GM18502 (cell line): ENCODE data around the gene APOL4.
A peak's percentile ranks its signal among the peaks of the same experiment; 100 is the strongest.
"Not testable (repeated sequence)": the region's sequence is repeated elsewhere in the genome, so short reads cannot be mapped to it uniquely, and the experiment has no call there.

Experiments
- ATAC-seq: cut with Tn5 transposase; IDR thresholded peaks from one replicate; pipeline ENCODE4 v1.9.1; 2021; ENCODE audit warnings: mild to moderate bottlenecking; ENCODE audit not compliant: unreplicated experiment, poor library complexity

Gene APOL4, protein sequence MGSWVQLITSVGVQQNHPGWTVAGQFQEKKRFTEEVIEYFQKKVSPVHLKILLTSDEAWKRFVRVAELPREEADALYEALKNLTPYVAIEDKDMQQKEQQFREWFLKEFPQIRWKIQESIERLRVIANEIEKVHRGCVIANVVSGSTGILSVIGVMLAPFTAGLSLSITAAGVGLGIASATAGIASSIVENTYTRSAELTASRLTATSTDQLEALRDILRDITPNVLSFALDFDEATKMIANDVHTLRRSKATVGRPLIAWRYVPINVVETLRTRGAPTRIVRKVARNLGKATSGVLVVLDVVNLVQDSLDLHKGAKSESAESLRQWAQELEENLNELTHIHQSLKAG

DNA sequence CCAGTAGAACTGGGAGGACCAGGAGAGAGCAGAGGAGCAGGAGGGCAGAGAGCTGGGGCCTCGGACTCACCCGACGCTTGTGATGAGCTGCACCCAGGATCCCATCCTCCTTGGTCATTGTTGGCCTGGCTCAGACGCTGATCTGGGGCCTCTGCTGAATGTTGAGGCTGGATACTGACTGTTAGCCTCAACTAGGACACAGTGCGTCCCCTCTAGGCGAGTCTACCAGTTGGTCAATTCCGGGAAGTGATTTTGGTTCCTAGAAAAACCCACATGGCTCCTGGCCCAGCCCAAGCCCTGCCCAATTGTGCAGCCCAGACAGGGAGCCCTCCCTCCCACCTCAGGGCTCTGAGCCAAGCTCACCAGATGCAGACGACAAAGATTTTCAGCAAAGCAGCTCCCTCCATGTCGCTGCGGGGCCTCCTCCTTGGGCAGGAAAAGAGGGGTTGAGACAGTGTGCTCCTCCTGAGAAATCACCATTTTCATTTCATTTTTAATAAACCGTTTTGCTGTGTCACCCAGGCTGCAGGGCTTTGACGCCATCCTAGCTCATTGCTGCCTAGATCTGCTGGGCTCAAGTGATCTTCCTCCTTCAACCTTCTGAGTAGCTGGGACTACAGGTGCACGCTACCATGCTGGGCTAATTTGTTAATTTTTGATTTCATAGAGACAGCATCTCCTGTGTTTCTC lies at the start of gene APOL4:
APOL4 (minus strand) TSS at position 180 of the 690 bp plus-strand sequence; CDS start at position 105, 75 bp downstream.
- no peak for ATAC-seq

DNA sequence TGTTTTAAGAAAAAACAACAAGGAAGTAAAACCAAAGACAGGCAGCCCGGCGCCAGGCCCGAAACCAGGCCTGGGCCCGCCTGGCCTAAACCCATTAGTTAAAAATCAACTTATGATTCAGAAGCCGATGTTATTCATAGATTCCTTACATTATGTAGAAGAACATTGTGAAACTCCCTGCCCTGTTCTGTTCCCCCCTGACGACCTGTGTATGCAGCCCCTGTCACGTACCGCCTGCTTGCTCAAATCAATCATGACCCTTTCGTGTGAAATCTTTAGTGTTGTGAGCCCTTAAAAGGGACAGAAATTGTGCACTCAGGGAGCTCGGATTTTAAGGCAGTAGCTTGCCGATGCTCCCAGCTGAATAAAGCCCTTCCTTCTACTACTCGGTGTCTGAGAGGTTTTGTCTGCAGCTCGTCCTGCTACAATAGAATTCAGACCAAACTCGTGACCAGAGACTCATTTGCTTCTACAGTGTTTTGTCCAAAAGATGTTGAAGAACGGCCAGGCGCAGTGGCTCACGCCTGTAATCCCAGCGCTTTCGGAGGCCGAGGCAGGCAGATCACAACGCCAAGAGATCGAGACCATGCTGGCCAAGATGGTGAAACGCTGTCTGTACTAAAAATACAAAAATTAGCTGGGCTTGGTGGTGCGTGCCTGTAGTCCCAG lies 48.8 kb upstream of the APOL4 start:
- not testable (repeated sequence) for ATAC-seq

DNA sequence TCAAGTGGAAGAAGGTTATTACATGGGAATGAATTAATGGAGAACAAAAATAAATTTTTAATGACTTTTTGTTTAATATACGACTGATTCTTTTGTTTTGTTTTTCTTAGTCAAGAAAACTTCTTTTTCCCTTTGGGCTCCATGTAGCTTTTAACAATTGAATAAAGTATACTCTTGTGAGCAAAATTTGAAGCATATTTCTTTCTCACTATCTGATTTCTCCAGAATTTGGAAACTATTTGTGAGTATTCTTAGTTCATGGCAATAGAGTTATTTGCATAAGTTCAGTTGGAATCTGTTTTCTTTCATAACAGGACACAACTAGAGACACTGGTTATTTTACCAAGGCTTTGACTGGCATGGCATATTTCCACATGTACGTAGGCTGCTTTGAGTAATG lies 47.6 kb upstream of the APOL4 start:
- no peak for ATAC-seq

DNA sequence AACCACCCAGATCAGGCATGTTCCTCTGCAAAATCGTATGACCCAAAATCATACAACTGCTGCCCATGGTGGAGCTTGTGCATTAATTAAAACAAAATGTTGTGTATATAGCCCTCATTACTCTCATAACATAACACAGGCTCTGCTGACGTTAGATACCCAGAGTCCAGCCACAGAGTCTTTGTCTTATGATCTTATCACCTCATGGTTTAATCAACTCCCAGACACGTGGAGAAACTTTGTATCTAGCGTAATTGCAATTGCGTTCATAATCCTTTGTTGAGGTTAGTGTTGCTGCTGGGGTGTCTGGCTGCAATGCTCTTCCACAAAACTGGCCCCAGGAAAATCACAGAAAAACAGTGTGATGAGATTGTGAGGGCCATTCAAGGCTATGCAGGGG lies 46.3 kb upstream of the APOL4 start:
- ATAC-seq: no peak

DNA sequence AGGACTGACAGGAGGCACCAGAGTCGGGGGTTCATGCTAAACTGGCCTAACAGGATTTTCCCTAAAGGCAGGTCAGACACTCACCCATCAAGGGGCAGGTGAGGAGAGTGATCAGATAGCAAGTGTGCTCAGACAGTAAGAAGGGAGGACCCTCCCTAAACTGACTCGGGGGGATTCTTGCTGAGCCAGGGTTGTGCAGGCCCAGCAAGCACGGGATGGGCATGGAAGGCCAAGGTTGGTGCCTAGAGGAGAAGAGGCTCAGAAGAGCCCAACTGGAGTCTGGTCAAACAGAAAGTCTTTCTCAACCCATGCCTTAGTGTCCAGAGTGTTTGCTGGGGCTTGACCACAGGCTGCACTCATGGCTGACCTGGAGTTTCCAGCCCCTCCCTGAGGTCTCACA lies 45.1 kb upstream of the APOL4 start:
- ATAC-seq: no peak

DNA sequence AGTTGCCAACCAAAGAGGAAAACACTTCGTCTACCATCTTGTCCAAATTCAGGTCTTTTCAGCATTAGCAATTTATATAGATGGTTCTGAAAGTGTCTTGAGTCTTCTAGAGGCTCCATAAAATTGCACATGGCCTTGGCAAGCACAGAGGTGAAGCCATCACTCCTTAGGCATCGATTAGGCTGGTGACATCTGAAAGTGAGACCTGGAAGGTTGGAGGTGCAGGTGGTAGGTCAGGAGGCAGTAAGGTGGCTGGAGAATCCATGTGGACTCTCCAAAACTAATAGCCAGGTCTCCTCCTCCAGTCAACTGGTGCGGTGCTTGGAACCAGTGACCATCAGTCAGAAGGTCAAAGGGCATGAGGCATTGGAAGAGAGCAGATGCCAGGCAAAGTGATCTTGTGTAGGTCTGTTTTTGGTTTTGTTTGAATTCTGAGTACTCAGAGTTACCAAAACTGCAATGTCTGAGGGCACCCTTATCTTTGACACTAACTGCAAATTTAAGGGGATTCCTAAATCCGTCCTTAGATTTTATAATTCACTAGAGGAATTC lies 44.3 kb upstream of the APOL4 start:
- no peak for ATAC-seq

DNA sequence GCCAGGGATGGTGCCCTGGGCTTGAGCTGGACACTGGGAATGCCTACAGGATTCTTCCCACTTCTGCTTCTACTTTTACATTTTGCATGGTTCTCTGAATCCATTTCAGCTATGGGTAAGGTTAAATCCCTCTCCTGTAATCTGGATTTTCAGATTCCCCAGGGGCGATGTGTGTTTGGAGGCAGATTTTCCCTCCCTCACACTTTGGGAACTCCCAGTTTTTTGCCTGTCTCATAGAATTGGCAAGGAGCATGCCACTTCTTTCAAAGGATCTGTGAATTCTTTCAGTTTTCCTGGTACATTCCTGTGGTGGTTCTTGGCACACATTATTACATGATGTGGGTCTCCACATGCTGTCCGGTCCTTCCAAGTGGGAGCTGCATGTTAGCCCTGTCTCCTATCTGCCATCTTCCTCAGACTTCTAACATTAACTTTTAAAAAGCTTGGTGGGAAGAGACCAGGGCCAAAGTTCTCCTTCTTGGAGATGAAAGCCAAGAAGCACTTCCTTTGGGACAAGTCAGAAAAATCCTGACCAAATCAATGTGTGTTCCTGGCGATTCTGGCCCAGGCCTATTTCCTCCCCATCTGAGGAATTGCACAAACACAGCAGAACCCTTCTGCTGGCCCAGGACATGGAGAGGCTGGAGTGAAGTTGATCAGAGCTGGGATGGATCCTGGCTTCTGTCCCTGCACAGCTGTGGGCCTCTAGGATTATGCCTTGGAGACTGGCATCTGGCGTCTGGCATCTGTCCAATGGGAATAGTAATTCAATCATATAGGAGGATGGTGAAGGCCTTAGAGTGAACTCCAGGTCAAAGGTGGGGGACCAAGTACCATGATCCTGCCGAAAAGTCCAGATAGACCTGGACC lies 43.1 kb upstream of the APOL4 start:
- ATAC-seq: no peak

DNA sequence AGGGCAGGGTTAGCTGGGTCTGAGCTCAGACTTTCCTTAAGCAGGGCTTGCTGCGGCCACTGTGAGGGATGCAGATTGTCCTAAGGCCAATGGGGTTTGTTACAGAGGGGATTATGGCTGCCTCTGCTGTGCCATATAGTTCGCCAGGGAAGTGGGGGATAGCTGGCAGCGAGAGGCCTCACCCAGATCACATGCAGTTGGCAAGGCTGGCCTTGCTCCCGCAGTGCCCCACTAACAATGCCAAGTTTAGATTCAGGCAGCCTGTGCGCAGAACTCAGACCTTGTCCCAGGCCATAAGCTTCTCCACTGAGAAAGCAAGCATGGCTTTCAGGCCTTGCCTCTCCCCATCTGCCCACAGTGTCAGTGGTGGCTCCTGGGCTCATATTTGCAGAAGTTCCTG lies 42.4 kb upstream of the APOL4 start:
- no peak for ATAC-seq

DNA sequence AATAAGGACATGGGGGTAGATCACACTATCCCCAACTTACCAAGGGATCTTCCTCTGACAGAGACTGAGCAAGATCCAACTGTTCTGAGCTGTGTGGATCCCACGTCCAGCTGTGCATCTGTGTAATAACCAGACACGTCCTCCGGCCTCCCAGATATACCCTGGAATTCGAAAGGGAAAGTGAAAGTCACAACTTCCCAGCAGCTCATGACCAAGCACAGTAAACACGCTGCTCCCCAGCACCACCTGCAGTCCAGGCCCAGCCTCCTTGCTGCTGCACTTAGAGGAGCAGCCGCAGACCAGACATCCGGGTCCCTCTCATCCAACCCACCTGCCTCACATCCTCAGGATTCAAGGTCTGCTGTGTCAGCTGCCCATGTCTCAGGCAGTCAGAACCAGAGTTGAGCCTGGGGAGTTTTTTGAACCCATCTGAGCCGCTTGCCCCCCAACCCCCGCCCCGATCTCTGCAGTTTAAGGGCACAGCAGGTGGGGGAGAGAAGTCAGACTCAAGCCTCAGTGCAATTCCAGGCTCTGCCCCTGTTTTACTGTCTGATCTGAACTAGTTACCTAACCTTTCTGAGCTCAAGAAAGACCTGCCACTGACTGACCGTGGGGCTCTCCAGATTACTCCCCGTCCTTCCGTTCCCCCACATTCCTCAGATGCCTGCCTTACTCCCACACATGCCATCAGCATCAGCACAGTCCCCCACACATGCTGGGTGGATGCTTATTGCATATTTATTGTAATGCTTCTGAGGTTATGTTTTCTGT lies 38.0 kb upstream of the APOL4 start, which contains the start of gene APOL2:
APOL2 (minus strand) TSS at position 127 of the 771 bp plus-strand sequence. CDS start 6,365 bp downstream, outside the sequence.
- peak; percentile 92 for ATAC-seq

DNA sequence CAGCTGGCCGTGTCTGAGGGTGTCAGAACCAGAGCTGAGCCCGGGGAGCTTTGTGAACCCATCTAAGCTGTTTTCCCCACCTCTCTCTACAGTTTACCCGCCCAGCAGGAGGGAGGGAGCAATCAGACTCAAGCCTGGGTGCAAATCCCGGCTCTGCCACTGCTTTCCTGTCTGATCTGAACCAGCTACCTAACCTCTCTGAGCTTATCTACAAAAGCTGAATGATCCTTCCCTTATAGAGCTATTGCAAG lies 37.5 kb upstream of the APOL4 start:
- no peak for ATAC-seq

DNA sequence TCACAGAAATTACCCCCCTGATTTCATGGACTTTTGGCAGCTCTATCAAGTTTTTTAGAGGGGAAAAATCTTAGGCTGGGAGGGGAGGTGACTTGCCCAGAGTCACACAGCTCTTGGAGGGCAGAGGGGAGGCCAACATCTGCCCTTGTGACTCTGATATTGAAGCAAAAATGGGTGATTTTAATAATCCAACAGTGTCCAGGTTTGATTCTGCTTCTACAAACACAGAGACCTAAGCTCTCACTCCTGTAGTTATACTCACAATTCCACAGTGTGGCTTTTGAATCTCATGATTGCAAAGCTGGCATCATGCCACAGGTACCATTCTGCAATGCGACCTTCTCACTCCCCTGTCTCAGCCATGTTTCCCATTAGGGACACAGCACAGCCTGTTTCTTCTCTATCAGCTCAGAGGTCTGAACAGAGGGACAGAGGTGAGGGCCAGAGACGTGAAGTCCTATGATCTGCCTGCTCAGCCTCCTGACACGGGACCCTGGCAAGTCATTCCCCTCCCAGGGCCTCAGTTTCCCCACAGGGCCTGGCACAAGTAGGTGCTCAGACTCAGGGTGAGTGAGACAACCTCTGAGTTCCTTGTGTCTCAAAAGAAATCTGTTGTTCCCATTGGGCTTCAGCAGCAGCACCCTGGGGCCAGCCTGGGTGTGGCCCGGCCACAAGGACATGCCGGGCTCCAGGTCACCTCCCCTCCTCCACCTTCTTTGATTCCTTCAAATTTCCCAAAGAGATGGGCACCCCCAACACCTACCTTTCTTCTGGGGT lies 37.0 kb upstream of the APOL4 start:
- peak; percentile 6 for ATAC-seq

DNA sequence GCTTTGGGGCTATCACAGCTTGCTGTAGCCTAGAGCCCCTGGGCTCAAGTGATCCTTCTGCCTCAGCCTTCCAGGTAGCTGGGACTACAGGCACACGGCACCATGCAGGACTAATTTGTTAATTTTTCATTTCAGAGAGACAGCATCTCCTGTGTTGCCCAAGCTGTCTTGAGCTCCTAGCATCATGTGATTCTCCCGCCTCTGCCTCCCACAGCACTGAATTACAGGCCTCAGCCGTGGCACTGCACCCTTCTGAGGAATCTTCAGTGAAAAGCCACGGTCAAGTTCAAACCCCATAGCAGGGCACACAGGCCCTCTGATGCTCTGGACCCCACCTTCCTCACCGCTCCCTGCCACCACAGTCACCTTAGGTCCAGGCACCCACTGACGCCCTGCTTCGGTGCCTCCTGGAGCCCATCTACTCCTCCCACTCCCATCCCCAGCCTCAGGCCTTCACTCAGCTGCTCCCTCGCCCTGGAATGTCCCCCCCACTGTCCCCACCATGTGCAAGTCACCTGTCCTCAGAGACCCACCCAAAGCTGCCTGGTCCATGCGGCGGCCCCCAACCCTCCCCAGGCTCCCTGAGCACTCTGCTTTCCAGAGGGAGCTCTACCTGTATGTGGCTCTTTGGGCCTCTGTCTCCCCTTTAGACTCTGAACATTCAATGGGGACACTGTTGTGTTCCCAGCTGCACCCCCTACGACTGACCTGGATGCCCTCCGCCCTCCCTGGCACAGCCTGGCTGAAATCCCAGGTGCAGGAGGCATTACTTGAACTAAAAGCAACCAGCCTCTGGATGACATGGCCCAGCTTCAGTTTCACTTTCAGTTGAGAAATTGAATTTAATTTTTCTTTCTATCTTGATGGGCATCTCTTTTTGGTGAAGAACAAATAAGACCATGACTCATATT lies 36.1 kb upstream of the APOL4 start:
- ATAC-seq: no peak

DNA sequence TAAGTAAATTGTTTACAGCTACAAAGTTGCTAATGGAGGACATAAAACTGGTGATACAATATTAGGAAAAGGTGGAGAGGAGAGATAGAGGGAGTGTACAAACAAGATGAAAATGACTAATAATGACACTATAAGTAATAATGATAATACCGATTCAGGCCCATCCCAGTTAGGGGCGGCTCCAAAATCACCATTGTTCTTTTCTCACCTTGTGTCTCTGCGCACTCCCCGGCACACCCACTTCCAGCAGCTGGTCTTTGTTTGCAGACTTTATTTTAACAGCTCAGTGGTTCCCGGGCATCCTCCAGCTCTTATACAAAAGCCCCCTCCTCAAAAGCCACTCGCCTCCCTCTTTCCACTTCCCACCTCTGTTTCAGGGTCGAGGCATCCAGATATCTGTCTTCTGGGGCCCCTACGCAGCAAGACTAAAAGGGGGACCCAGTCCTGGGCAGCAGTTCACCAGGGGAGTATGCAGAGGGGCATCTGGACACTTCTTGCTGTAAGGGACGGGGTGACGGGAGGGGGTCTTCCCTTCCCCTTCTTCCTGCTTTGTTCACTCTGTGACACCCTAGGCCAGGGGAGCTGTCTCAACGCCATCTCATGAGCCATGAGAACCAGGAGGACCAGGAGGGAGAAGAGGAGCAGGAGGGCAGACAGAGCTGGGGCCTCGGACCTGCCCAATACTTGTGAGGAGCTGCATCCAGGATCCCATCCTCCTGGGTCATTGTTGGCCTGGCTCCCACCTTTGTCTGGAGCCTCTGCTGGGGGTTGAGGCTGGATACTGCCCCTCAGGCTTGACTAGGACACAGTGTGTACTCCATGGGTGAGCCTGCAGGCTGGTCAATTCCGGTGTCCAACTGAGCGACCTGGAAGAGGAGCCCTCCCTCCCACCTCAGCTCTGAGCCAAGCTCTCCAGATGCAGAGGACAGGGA lies 35.0 kb upstream of the APOL4 start:
- ATAC-seq: no peak

DNA sequence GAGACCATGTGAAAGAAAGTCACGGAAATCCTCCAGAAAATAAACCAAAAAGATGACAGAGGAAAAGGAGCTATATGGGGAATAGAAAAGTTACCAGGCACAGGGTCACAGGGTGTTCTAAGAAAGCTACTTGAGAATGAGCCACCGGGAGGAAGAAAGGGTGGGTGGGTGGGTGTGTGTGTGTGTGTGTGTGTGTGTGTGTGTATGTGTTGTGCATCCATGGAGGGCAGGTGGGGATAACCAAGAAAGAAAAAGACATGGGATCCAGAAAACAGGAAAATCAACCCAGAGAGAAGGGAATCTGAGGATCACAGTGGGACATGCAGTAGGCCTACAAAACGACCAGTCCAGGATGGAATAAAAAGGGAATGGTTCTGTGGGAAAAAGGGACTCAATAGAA lies 34.0 kb upstream of the APOL4 start:
- ATAC-seq: no peak

DNA sequence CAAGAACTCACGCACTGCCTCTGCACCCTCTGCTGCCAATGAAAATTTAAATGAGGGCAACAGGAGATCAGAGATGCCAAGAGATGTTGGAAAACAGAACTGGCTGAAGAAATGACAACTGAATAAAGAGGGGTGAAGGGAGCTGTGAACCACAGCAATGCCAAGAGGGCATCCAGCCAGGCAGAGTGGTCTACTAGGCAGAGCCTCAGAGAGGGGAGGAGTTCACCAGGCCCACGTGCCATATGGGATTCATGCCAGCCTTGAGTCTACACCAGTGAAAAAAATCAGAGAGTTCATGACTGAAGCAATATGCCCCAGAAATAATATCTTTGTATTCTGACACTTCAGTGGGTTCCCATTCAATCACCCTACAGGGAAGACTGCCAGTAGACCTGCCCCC lies 33.3 kb upstream of the APOL4 start:
- ATAC-seq: no peak

DNA sequence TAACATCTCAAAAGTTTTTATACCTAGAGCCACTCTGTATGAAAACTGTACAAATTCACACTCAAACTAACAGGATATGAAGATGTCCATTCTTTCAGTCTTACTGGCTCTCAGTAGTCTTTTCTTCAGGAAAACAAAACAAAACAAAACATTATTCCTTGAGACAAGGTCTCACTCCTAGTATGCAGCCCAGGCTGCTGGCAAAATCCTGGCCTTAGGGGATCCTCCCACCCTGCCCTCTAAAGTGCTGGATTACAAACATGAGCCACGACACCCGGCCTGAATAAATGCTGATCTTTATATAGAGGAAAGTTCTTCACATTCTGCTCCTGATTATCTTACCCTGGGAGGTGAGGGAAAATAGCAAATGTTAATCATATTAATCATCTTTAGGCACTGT lies 32.6 kb upstream of the APOL4 start:
- no peak for ATAC-seq

DNA sequence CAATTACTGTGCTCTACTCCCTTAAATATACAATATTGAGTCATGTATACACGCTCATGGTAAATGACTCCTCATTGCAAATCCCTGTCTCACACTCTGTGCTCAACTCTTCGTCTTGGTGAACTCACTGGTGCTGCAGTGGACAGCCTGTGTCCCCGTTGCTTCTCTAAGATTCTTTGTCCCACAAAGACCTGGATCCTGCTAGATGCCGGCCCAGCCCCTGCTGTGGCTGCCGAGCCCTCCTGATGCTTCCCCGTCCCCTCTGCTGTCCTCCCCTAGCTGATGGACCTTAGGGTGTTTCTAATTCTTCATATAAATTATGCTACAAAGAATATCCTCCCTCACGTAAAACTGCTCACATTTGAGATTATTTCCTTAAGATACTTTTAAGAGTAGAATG lies 32.2 kb upstream of the APOL4 start:
- ATAC-seq: no peak
